A549 treated with CpdA at 1 μM for 4 hours (cell line): Measurements from ENCODE around the gene BRD9. TPM values are rescaled to one million over a fixed set of nuclear protein-coding genes. Genes with fewer than 3 reads are reported as not detected.

ENCODE experiments used
- total RNA-seq: library from RNA; stranded (reverse); fragments of 200-300 nt; extraction: Qiagen RNA extraction; gene quantifications from 5 replicates; pipeline ENCODE4 v1.2.3, GENCODE V29; 2022; ENCODE audit warnings: low read depth

The BRD9 gene
- 32.3 to 42.7 TPM (median 36.6 TPM) in 5 replicates for total RNA-seq

DNA sequence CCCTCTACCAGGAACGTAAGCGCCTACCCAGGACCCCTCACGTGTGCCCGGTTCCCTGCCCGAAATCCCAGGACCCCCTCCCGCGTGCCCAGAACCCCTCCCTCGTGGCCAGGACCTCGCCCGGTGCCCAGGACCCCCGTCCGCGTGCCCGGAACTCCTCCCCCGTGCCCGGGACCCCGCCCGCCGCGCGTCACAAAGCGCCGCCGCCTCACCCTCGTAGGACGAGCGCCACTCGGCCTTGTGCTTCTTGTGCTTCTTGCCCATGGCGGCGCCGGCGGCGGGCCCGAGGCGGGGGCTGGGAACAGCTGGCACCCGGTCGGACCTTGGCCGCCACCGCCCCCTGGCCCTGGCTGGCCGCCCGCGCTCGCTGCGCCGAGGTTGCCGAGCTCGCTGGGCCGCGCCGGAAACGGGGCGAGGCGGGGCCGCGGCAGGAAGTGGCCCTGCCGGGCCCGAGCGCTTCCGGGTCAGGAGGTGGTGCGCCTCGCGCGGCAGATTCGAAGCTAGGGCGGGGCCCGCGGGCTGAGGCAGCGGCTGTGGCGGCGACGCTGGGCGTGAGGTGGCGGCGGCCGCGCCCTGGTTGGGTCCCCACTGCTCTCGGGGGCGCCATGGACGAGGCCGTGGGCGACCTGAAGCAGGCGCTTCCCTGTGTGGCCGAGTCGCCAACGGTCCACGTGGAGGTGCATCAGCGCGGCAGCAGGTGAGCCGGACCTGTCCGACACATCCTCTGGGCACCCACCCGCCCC is at the start of gene BRD9, which contains the start of gene TRIP13:
Gene BRD9 (minus strand): TSS at position 408 of the 743 bp plus-strand sequence. CDS start 144 bp downstream, at position 264.
Gene TRIP13 (plus strand): TSS at position 491 of the 743 bp plus-strand sequence. CDS start 115 bp downstream, at position 606.

DNA sequence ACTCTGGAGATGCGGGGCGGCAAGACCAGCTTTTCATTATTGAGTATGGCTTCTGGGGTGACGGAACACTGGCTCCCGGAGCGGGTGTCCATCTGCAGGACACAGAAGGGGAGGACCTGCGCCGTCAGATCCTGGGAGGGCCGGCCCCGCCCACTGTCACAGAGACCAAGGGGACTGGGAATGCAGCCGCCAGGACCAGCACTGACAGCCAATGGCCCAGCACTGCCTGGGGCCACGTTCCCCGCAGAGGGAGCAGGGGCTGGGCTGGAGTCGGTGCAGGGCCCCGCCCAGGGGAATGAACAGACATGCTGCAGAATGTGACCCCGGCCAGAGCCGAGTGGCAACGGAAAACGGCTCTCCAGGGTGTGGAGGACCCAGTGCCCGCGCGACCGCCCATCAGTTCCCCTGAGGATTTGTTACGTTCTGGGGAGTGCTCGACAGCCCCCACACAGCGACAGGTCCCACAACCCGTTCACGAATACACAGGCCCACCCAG is 42.0 kb downstream of the BRD9 start, which contains the start of gene ZDHHC11:
Gene ZDHHC11 (minus strand): TSS at position 476 of the 496 bp plus-strand sequence. CDS start 384 bp downstream, at position 92.

Other genes with a start within 250 kb of the BRD9 start
- gene TPPP, start 199.4 kb downstream of the BRD9 start, total RNA-seq = 4.7 to 5.2 TPM (median 4.9 TPM) in 5 replicates
- 1.1 to 1.5 TPM (median 1.3 TPM) in 5 replicates for gene ZDHHC11B, start 108.1 kb downstream of the BRD9 start, total RNA-seq
- 14.3 to 19.6 TPM (median 18.0 TPM) in 5 replicates for gene ZDHHC11, start 41.8 kb downstream of the BRD9 start, total RNA-seq
- gene TRIP13, start 83 bp upstream of the BRD9 start, total RNA-seq = 61.0 to 69.9 TPM (median 65.6 TPM) in 5 replicates
- gene NKD2, start 116.0 kb upstream of the BRD9 start, total RNA-seq = 10.7 to 13.1 TPM (median 12.0 TPM) in 5 replicates
- 21.5 to 29.4 TPM (median 26.9 TPM) in 5 replicates for gene SLC12A7, start 219.3 kb upstream of the BRD9 start, total RNA-seq